ENCODE results near the gene CACNB2. TPM values are rescaled to one million over a fixed set of nuclear protein-coding genes. Genes with fewer than 3 reads are reported as not detected.

The CACNB2 gene
- total and polyA plus RNA-seq, 4 donors: 0.38 to 3.1 (median 0.83) TPM

DNA sequence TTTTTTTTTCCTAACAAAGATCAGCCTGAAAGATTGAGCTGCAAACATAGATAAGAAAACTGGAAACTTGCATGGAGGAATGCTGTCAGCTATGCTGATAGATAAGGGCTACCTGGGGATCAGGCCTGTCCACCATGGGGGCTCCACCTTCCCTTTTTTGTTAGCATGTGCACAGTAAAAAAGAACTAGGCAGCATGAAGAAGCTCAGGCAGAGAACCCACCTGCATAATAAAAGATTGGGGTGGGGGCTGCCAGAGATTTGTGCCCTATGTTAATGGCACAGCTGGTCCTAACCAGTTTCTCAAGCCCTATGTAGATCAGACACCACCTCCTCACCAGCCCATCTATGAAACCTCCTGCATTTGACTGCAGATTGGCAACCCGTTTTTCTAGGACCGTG is 45.4 kb upstream of the CACNB2 start:
- Histone ChIP-seq H3K9me3 (ENCODE audit: control insufficient read depth in 4 of 4, low read length in 3 of 4) (peaks cover 0 to 4% (median 0%) of the 10 kb centered on the region in 4 donors), H3K27ac (ENCODE audit: low read depth in 1 of 2, low read length in 2 of 2) (no peak overlapping the region), H3K27me3 (ENCODE audit: control insufficient read depth in 4 of 4, insufficient read depth in 4 of 4, low read length in 3 of 4) (peaks cover 0 to 6% (median 0%) of the 10 kb centered on the region in 4 donors), H3K4me3 (ENCODE audit: low read depth in 1 of 3, low read length in 3 of 3) (no peak overlapping the region), H3K9ac (ENCODE audit: low read depth in 1 of 2, low read length in 2 of 2) (no peak overlapping the region), H3K36me3 (ENCODE audit: control insufficient read depth in 4 of 4, insufficient read depth in 3 of 4, low read depth in 1 of 4, low read length in 3 of 4) (no peaks in the 10 kb centered on the region), H3K4me1 (ENCODE audit: control insufficient read depth in 4 of 4, insufficient read depth in 4 of 4, low read length in 3 of 4) (no peaks in the 10 kb centered on the region)
- TF ChIP-seq RXRA (IDR thresholded peaks at IDR 0.05) (no peak), GABPA (IDR thresholded peaks at IDR 0.05 in 1 of 2, conservative IDR thresholded peaks at IDR 0.05 in 1 of 2) (no peak), RAD21 (IDR thresholded peaks at IDR 0.05) (no peak), JUND (IDR thresholded peaks at IDR 0.05) (no peak), FOXA2 (IDR thresholded peaks at IDR 0.05) (no peak), FOXA1 (IDR thresholded peaks at IDR 0.05) (no peak), HNF4A (conservative IDR thresholded peaks at IDR 0.05) (no peak), NR2F2 (IDR thresholded peaks at IDR 0.05) (no peak), YY1 (IDR thresholded peaks at IDR 0.05) (no peak), HNF4G (IDR thresholded peaks at IDR 0.05) (no peak), ZBTB33 (IDR thresholded peaks at IDR 0.05) (no peak), EGR1 (IDR thresholded peaks at IDR 0.05; ENCODE audit: low read depth in 2 of 2) (no peak), TAF1 (conservative IDR thresholded peaks at IDR 0.05) (no peak)
- TF ChIP-seq, protein P1, sequence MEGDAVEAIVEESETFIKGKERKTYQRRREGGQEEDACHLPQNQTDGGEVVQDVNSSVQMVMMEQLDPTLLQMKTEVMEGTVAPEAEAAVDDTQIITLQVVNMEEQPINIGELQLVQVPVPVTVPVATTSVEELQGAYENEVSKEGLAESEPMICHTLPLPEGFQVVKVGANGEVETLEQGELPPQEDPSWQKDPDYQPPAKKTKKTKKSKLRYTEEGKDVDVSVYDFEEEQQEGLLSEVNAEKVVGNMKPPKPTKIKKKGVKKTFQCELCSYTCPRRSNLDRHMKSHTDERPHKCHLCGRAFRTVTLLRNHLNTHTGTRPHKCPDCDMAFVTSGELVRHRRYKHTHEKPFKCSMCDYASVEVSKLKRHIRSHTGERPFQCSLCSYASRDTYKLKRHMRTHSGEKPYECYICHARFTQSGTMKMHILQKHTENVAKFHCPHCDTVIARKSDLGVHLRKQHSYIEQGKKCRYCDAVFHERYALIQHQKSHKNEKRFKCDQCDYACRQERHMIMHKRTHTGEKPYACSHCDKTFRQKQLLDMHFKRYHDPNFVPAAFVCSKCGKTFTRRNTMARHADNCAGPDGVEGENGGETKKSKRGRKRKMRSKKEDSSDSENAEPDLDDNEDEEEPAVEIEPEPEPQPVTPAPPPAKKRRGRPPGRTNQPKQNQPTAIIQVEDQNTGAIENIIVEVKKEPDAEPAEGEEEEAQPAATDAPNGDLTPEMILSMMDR (IDR thresholded peaks at IDR 0.05; ENCODE audit: low read depth, low read length, missing input control): no peak
- TF ChIP-seq, protein P2, sequence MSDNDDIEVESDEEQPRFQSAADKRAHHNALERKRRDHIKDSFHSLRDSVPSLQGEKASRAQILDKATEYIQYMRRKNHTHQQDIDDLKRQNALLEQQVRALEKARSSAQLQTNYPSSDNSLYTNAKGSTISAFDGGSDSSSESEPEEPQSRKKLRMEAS (IDR thresholded peaks at IDR 0.05): no peak
- TF ChIP-seq, protein P3, sequence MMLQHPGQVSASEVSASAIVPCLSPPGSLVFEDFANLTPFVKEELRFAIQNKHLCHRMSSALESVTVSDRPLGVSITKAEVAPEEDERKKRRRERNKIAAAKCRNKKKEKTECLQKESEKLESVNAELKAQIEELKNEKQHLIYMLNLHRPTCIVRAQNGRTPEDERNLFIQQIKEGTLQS (IDR thresholded peaks at IDR 0.05): no peak
- 79% methylated on average over 2 of the region's 2 CpGs for WGBS
- no peak for DNase-seq (ENCODE audit: low spot score)

DNA sequence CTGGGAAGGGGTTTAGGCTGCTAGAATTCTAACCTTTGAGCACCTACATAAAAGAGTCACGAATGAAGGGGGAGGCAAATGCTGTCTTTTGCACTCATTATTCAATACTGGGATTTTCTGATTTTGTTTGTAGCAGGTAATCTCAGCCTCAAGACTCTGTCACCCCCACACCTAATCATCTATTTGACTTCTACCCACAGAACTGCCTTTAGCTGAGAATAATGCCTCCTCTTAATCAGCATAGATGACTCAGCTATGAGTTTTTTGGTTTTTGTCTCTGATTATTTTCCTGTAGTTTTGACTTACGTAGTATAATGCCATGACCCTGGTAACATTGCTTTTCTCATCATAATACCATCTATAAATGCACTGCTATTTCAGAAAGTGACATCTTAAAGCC is 42.7 kb upstream of the CACNB2 start:
- no peaks in the 10 kb centered on the region for H3K4me1 ChIP-seq (ENCODE audit: control insufficient read depth in 4 of 4, insufficient read depth in 4 of 4, low read length in 3 of 4)
- no peak overlapping the region for H3K4me3 ChIP-seq (ENCODE audit: low read depth in 1 of 3, low read length in 3 of 3)
- no peak overlapping the region for H3K27ac ChIP-seq (ENCODE audit: low read depth in 1 of 2, low read length in 2 of 2)
- peaks cover 0 to 6% (median 0%) of the 10 kb centered on the region in 4 donors for H3K27me3 ChIP-seq (ENCODE audit: control insufficient read depth in 4 of 4, insufficient read depth in 4 of 4, low read length in 3 of 4)
- H3K9me3 ChIP-seq (ENCODE audit: control insufficient read depth in 4 of 4, low read length in 3 of 4): no peaks in the 10 kb centered on the region
- no peak for DNase-seq (ENCODE audit: low spot score)
- no peaks in the 10 kb centered on the region for H3K36me3 ChIP-seq (ENCODE audit: control insufficient read depth in 4 of 4, insufficient read depth in 3 of 4, low read depth in 1 of 4, low read length in 3 of 4)
- WGBS: 65% methylated on average over 2 of the region's 2 CpGs
- TF ChIP-seq, protein P3 (IDR thresholded peaks at IDR 0.05): no peak
- TF ChIP-seq NR2F2 (IDR thresholded peaks at IDR 0.05) (no peak), EGR1 (IDR thresholded peaks at IDR 0.05; ENCODE audit: low read depth in 2 of 2) (no peak), HNF4A (conservative IDR thresholded peaks at IDR 0.05) (no peak), FOXA1 (IDR thresholded peaks at IDR 0.05) (no peak), YY1 (IDR thresholded peaks at IDR 0.05) (no peak), FOXA2 (IDR thresholded peaks at IDR 0.05) (no peak), ZBTB33 (IDR thresholded peaks at IDR 0.05) (no peak)
- TF ChIP-seq, protein P4, sequence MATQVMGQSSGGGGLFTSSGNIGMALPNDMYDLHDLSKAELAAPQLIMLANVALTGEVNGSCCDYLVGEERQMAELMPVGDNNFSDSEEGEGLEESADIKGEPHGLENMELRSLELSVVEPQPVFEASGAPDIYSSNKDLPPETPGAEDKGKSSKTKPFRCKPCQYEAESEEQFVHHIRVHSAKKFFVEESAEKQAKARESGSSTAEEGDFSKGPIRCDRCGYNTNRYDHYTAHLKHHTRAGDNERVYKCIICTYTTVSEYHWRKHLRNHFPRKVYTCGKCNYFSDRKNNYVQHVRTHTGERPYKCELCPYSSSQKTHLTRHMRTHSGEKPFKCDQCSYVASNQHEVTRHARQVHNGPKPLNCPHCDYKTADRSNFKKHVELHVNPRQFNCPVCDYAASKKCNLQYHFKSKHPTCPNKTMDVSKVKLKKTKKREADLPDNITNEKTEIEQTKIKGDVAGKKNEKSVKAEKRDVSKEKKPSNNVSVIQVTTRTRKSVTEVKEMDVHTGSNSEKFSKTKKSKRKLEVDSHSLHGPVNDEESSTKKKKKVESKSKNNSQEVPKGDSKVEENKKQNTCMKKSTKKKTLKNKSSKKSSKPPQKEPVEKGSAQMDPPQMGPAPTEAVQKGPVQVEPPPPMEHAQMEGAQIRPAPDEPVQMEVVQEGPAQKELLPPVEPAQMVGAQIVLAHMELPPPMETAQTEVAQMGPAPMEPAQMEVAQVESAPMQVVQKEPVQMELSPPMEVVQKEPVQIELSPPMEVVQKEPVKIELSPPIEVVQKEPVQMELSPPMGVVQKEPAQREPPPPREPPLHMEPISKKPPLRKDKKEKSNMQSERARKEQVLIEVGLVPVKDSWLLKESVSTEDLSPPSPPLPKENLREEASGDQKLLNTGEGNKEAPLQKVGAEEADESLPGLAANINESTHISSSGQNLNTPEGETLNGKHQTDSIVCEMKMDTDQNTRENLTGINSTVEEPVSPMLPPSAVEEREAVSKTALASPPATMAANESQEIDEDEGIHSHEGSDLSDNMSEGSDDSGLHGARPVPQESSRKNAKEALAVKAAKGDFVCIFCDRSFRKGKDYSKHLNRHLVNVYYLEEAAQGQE (IDR thresholded peaks at IDR 0.05): no peak
- TF ChIP-seq, protein P2 (IDR thresholded peaks at IDR 0.05): no peak
- H3K9ac ChIP-seq (ENCODE audit: low read depth in 1 of 2, low read length in 2 of 2): no peak overlapping the region

All from liver (tissue), 9 donors.